Keratinocyte (primary cell): ENCODE data around the gene BAHCC1. TPM values are rescaled to one million over a fixed set of nuclear protein-coding genes. Genes with fewer than 3 reads are reported as not detected.

Experiments used
- DNase-seq: peaks from one replicate; pipeline ENCODE4 v3.0.0-alpha.2; 2011; ENCODE audit warnings: low read depth, missing footprints, low spot score
- FAIRE-seq: peaks from 2 replicates; lab custom pipeline; 2011; peaks lifted over from hg19 to GRCh38; lab: Jason Lieb, UNC
- H2AFZ ChIP-seq: 2 replicates; pipeline ENCODE4 v1.6.0; 2012; ENCODE audit warnings: low read length, control low read depth, inconsistent platforms; ENCODE audit not compliant: control insufficient read depth
- H3K27ac ChIP-seq: 2 replicates; pipeline ENCODE4 v1.5.1; 2011; ENCODE audit warnings: low read length; ENCODE audit not compliant: control insufficient read depth, insufficient read depth
- H3K27me3 ChIP-seq: 3 replicates; pipeline ENCODE4 v1.6.0; 2011; ENCODE audit warnings: low read length; ENCODE audit not compliant: control insufficient read depth, insufficient read depth; ENCODE audit errors: extremely low read depth
- H3K36me3 ChIP-seq, 2 experiments: 2 replicates in 1 of 2; 3 replicates in 1 of 2; pipeline ENCODE4 v1.5.1; 2011; ENCODE audit warnings: low read length in 2 of 2, mild to moderate bottlenecking in 1 of 2; ENCODE audit not compliant: control insufficient read depth in 2 of 2, insufficient read depth in 2 of 2; ENCODE audit errors: extremely low read depth in 1 of 2
- H3K4me1 ChIP-seq: 3 replicates; pipeline ENCODE4 v1.5.1; 2011; ENCODE audit warnings: low read length; ENCODE audit not compliant: control insufficient read depth, insufficient read depth; ENCODE audit errors: extremely low read depth
- H3K4me2 ChIP-seq: 3 replicates; pipeline ENCODE4 v1.6.0; 2011; ENCODE audit warnings: low read depth, low read length; ENCODE audit not compliant: control insufficient read depth, insufficient read depth; ENCODE audit errors: extremely low read depth
- H3K4me3 ChIP-seq, 3 experiments: fragments of 200-600 bp in 1 of 3; sonication (generic) in 1 of 3; 2 replicates in 2 of 3; 3 replicates in 1 of 3; pipeline ENCODE4 v1.5.1; 2011 to 2016; ENCODE audit warnings: low read length in 3 of 3, mild to moderate bottlenecking in 3 of 3, control low read depth in 2 of 3, inconsistent platforms in 1 of 3, low read depth in 1 of 3, mixed read lengths in 1 of 3, mixed run types in 1 of 3, moderate library complexity in 1 of 3; ENCODE audit not compliant: control insufficient read depth in 2 of 3, insufficient read depth in 2 of 3; ENCODE audit errors: extremely low read depth in 1 of 3
- H3K79me2 ChIP-seq: 2 replicates; pipeline ENCODE4 v1.6.0; 2012; ENCODE audit warnings: low read length; ENCODE audit not compliant: control insufficient read depth, insufficient read depth
- H3K9ac ChIP-seq: 3 replicates; pipeline ENCODE4 v1.6.0; 2011; ENCODE audit warnings: low read length; ENCODE audit not compliant: control insufficient read depth, insufficient read depth; ENCODE audit errors: extremely low read depth
- H3K9me1 ChIP-seq: 3 replicates; pipeline ENCODE4 v1.6.0; 2011; ENCODE audit warnings: low read length; ENCODE audit not compliant: control insufficient read depth, insufficient read depth; ENCODE audit errors: extremely low read depth
- H3K9me3 ChIP-seq: 2 replicates; pipeline ENCODE4 v1.5.1; 2012; ENCODE audit warnings: low read depth, low read length; ENCODE audit not compliant: control insufficient read depth
- H4K20me1 ChIP-seq: 3 replicates; pipeline ENCODE4 v1.6.0; 2011; ENCODE audit warnings: low read length; ENCODE audit not compliant: control insufficient read depth, insufficient read depth; ENCODE audit errors: extremely low read depth
- CTCF ChIP-seq, 3 experiments: IDR thresholded peaks in 1 of 3; conservative IDR thresholded peaks in 1 of 3; optimal IDR thresholded peaks in 1 of 3; 2 replicates in 2 of 3; 3 replicates in 1 of 3; pipeline versions ENCODE3 to v1.5.1; 2011; ENCODE audit warnings: low read length in 3 of 3, mild to moderate bottlenecking in 3 of 3, moderate library complexity in 2 of 3, control low read depth in 1 of 3, inconsistent platforms in 1 of 3; ENCODE audit not compliant: insufficient read depth in 2 of 3; ENCODE audit errors: extremely low read depth in 1 of 3
- EZH2 ChIP-seq: IDR thresholded peaks from one replicate; pipeline ENCODE4 v1.6.1; 2012; ENCODE audit warnings: inconsistent platforms, mild to moderate bottlenecking, low read length, moderate library complexity
- dilution Hi-C: fragments of 300-500 bp; cut with MboI; formaldehyde crosslinking; loops from one replicate; pipeline ENCODE4 v1.7.0; 2020; ENCODE audit warnings: low sequenced_read_pairs; ENCODE audit not compliant: extremely low pct_ligation_motif_present
- polyA plus RNA-seq, 5 experiments: library from polyadenylated mRNA; depleted of rRNA in 3 of 5; stranded (reverse) in 3 of 5; stranded (forward) in 1 of 5; unstranded in 1 of 5; fragments of >200 nt; gene quantifications; 1 replicate in 1 of 5; 2 replicates in 3 of 5; 3 replicates in 1 of 5; pipeline versions ENCODE4 v1.2.1 to v1.2.3, GENCODE V29; 2011 to 2012; ENCODE audit warnings: missing spikeins in 2 of 5, low read depth in 1 of 5, low replicate concordance in 1 of 5

The BAHCC1 gene
- polyA plus RNA-seq, 1 donor (not counting 4 experiments of a cell fraction or from before 2014, with no cell fraction given), result 0.52 TPM

- no peaks in the 10 kb centered on the region for H3K36me3 ChIP-seq
- TF ChIP-seq CTCF (optimal IDR thresholded peaks at IDR 0.05 in 1 of 3, IDR thresholded peaks at IDR 0.05 in 1 of 3, conservative IDR thresholded peaks at IDR 0.05 in 1 of 3; ENCODE audit: extremely low read depth in 1 of 3, insufficient read depth in 2 of 3, low read length in 3 of 3) (no peak), EZH2 (no peak)
- H3K4me1 ChIP-seq, result peaks cover 25% of the 10 kb centered on the region
- no peak overlapping the region for H2AFZ ChIP-seq
- H3K9me1 ChIP-seq, result no peaks in the 10 kb centered on the region
- no peaks in the 10 kb centered on the region for H3K9me3 ChIP-seq
- FAIRE-seq (no peak), DNase-seq (no peak)
- H3K27me3 ChIP-seq, result peaks cover 7% of the 10 kb centered on the region
- no peak overlapping the region for H3K27ac ChIP-seq
- no peaks in the 10 kb centered on the region for H4K20me1 ChIP-seq
- H3K4me2 ChIP-seq, result no peak overlapping the region
- dilution Hi-C loops, result no loop called here
- H3K9ac ChIP-seq, result no peak overlapping the region
- no peak overlapping the region for H3K4me3 ChIP-seq
- peaks cover 4% of the 10 kb centered on the region for H3K79me2 ChIP-seq
Observed at GRCh38 chr17:81390029-81390872, 5.0 kb upstream of the BAHCC1 start.

GRCh38 chr17:81390873-81391255 lies 4.4 kb upstream of the BAHCC1 start:
- H3K4me1 ChIP-seq, result peaks cover 25% of the 10 kb centered on the region
- H3K4me3 ChIP-seq, result no peak overlapping the region
- dilution Hi-C loops, result no loop called here
- H3K4me2 ChIP-seq, result no peak overlapping the region
- peaks cover 6% of the 10 kb centered on the region for H3K79me2 ChIP-seq
- H2AFZ ChIP-seq, result no peak overlapping the region
- H3K9me3 ChIP-seq, result no peaks in the 10 kb centered on the region
- H3K9ac ChIP-seq, result no peak overlapping the region
- TF ChIP-seq EZH2, result no peak
- TF ChIP-seq CTCF (optimal IDR thresholded peaks at IDR 0.05 in 1 of 3, IDR thresholded peaks at IDR 0.05 in 1 of 3, conservative IDR thresholded peaks at IDR 0.05 in 1 of 3; ENCODE audit: extremely low read depth in 1 of 3, insufficient read depth in 2 of 3, low read length in 3 of 3), result no peak
- H3K9me1 ChIP-seq, result no peaks in the 10 kb centered on the region
- no peaks in the 10 kb centered on the region for H4K20me1 ChIP-seq
- H3K36me3 ChIP-seq, result no peaks in the 10 kb centered on the region
- FAIRE-seq (no peak), DNase-seq (no peak)
- no peak overlapping the region for H3K27ac ChIP-seq
- H3K27me3 ChIP-seq, result peaks cover 6% of the 10 kb centered on the region
